Effector CD8-positive, alpha-beta T cell (primary cell): ENCODE measurements around the gene PTN.

Experiments
- DNase-seq: peaks from one replicate; lab custom pipeline; 2025; lab: John Stamatoyannopoulos, UW
- total RNA-seq, 4 experiments: gene quantifications; one replicate each; lab custom pipeline; 2026; lab: John Stamatoyannopoulos, UW

PTN gene
- 0 to 0.18 (median 0) reads per million in 4 experiments for total RNA-seq

- DNase-seq, result no peak
Observed at GRCh38 chr7:137343281-137343841, at the start of gene PTN. PTN (minus strand) TSS chr7:137343733; CDS start chr7:137254973, 88,760 bp downstream.

GRCh38 chr7:137390076-137390475, 46.5 kb upstream of the PTN start:
- no peak for DNase-seq

GRCh38 chr7:137388916-137389315, 45.4 kb upstream of the PTN start:
- DNase-seq, result no peak

- no peak for DNase-seq
Observed at GRCh38 chr7:137386966-137387365, 43.4 kb upstream of the PTN start.

- DNase-seq, result no peak
Observed at GRCh38 chr7:137381045-137381444, 37.5 kb upstream of the PTN start.

- DNase-seq, result no peak
Observed at GRCh38 chr7:137373507-137373906, 30.0 kb upstream of the PTN start.

- no peak for DNase-seq
Observed at GRCh38 chr7:137371616-137372015, 28.1 kb upstream of the PTN start.

GRCh38 chr7:137366995-137367394, 23.5 kb upstream of the PTN start:
- DNase-seq, result no peak

- DNase-seq, result no peak
Observed at GRCh38 chr7:137363683-137364082, 20.1 kb upstream of the PTN start.

GRCh38 chr7:137360087-137360679, 16.6 kb upstream of the PTN start:
- no peak for DNase-seq

GRCh38 chr7:137354961-137355360, 11.4 kb upstream of the PTN start:
- no peak for DNase-seq

GRCh38 chr7:137354396-137354795, 10.9 kb upstream of the PTN start:
- no peak for DNase-seq

- no peak for DNase-seq
Observed at GRCh38 chr7:137351941-137352340, 8.4 kb upstream of the PTN start.

GRCh38 chr7:137345799-137346449, 2.4 kb upstream of the PTN start:
- no peak for DNase-seq

- no peak for DNase-seq
Observed at GRCh38 chr7:137342828-137343261, 688 bp downstream of the PTN start.

GRCh38 chr7:137342265-137342664, 1.3 kb downstream of the PTN start:
- no peak for DNase-seq

GRCh38 chr7:137337902-137338301, 5.6 kb downstream of the PTN start:
- DNase-seq, result no peak

GRCh38 chr7:137335814-137336213, 7.7 kb downstream of the PTN start:
- no peak for DNase-seq

GRCh38 chr7:137331378-137331777, 12.2 kb downstream of the PTN start:
- DNase-seq, result no peak

GRCh38 chr7:137329411-137329810, 14.1 kb downstream of the PTN start:
- DNase-seq, result no peak

- DNase-seq, result no peak
Observed at GRCh38 chr7:137328373-137329120, 15.0 kb downstream of the PTN start.

GRCh38 chr7:137325927-137326326, 17.6 kb downstream of the PTN start:
- DNase-seq, result no peak
